ENCODE measurements around the gene BET1L. TPM values are rescaled to one million over a fixed set of nuclear protein-coding genes. Genes with fewer than 3 reads are reported as not detected.

BET1L gene
- total RNA-seq, 1 donor from 2014 or later = 73.2 TPM

- H3K27ac ChIP-seq (ENCODE audit: low read depth, low read length) = no peak overlapping the region
- no peak for DNase-seq (ENCODE audit: low read depth)
- H3K27ac Mint-ChIP-seq (ENCODE audit: unreplicated experiment) = no peak overlapping the region
- no peak overlapping the region for H3K4me3 Mint-ChIP-seq (ENCODE audit: unreplicated experiment)
- H3K4me3 ChIP-seq (ENCODE audit: insufficient read depth, low read depth, low read length) = no peak overlapping the region
- H3K4me1 ChIP-seq (ENCODE audit: insufficient read depth, low read length) = no peaks in the 10 kb centered on the region
- no peak for FAIRE-seq
- H3K36me3 Mint-ChIP-seq (ENCODE audit: low read depth, unreplicated experiment) = peaks cover 5% of the 10 kb centered on the region
- H3K27me3 ChIP-seq (ENCODE audit: insufficient read depth, low read length) = no peaks in the 10 kb centered on the region
- H2AFZ ChIP-seq (ENCODE audit: low read depth, low read length) = no peak overlapping the region
- H3K36me3 ChIP-seq (ENCODE audit: insufficient read depth, low read length) = no peaks in the 10 kb centered on the region
- no peaks in the 10 kb centered on the region for H3K27me3 Mint-ChIP-seq (ENCODE audit: low read depth, unreplicated experiment)
- H3K9me3 ChIP-seq (ENCODE audit: insufficient read depth, low read depth, low read length) = no peaks in the 10 kb centered on the region
- no peaks in the 10 kb centered on the region for H3K9me3 Mint-ChIP-seq (ENCODE audit: unreplicated experiment)
- H4K20me1 ChIP-seq (ENCODE audit: insufficient read depth, low read length) = no peaks in the 10 kb centered on the region
- TF ChIP-seq, protein P1, sequence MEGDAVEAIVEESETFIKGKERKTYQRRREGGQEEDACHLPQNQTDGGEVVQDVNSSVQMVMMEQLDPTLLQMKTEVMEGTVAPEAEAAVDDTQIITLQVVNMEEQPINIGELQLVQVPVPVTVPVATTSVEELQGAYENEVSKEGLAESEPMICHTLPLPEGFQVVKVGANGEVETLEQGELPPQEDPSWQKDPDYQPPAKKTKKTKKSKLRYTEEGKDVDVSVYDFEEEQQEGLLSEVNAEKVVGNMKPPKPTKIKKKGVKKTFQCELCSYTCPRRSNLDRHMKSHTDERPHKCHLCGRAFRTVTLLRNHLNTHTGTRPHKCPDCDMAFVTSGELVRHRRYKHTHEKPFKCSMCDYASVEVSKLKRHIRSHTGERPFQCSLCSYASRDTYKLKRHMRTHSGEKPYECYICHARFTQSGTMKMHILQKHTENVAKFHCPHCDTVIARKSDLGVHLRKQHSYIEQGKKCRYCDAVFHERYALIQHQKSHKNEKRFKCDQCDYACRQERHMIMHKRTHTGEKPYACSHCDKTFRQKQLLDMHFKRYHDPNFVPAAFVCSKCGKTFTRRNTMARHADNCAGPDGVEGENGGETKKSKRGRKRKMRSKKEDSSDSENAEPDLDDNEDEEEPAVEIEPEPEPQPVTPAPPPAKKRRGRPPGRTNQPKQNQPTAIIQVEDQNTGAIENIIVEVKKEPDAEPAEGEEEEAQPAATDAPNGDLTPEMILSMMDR (IDR thresholded peaks at IDR 0.05; ENCODE audit: insufficient read depth, low read depth, low read length) = no peak
- no peak for TF ChIP-seq EZH2 (IDR thresholded peaks at IDR 0.05; ENCODE audit: insufficient read depth, low read length)
- peaks cover 10% of the 10 kb centered on the region for H3K79me2 ChIP-seq (ENCODE audit: insufficient read depth, low read length)
- peaks cover 4% of the 10 kb centered on the region for H3K4me1 Mint-ChIP-seq (ENCODE audit: low read depth, unreplicated experiment)
- no peak overlapping the region for H3K9ac ChIP-seq (ENCODE audit: low read length)
- H3K4me2 ChIP-seq (ENCODE audit: low read length) = no peak overlapping the region
Observed at GRCh38 chr11:230431-230830, 23.2 kb upstream of the BET1L start.

- H3K9me3 Mint-ChIP-seq (ENCODE audit: unreplicated experiment) = no peaks in the 10 kb centered on the region
Observed at GRCh38 chr11:227824-228379, 20.7 kb upstream of the BET1L start.

More at GRCh38 chr11:227824-228379, 20.7 kb upstream of the BET1L start:
- TF ChIP-seq EZH2 (IDR thresholded peaks at IDR 0.05; ENCODE audit: insufficient read depth, low read length) = no peak
- TF ChIP-seq, protein P1 (IDR thresholded peaks at IDR 0.05; ENCODE audit: insufficient read depth, low read depth, low read length) = no peak
- Histone ChIP-seq H3K27ac (ENCODE audit: low read depth, low read length) (no peak overlapping the region), H3K36me3 (ENCODE audit: insufficient read depth, low read length) (no peaks in the 10 kb centered on the region), H3K79me2 (ENCODE audit: insufficient read depth, low read length) (peaks cover 3% of the 10 kb centered on the region), H3K4me2 (ENCODE audit: low read length) (no peak overlapping the region), H3K9me3 (ENCODE audit: insufficient read depth, low read depth, low read length) (no peaks in the 10 kb centered on the region), H3K4me3 (ENCODE audit: insufficient read depth, low read depth, low read length) (no peak overlapping the region), H4K20me1 (ENCODE audit: insufficient read depth, low read length) (no peaks in the 10 kb centered on the region), H2AFZ (ENCODE audit: low read depth, low read length) (no peak overlapping the region), H3K4me1 (ENCODE audit: insufficient read depth, low read length) (no peaks in the 10 kb centered on the region), H3K9ac (ENCODE audit: low read length) (no peak overlapping the region), H3K27me3 (ENCODE audit: insufficient read depth, low read length) (no peaks in the 10 kb centered on the region)
- no peak for DNase-seq (ENCODE audit: low read depth)
- Mint-ChIP-seq H3K36me3 (ENCODE audit: low read depth, unreplicated experiment) (peaks cover 7% of the 10 kb centered on the region), H3K4me3 (ENCODE audit: unreplicated experiment) (no peak overlapping the region), H3K27me3 (ENCODE audit: low read depth, unreplicated experiment) (no peaks in the 10 kb centered on the region), H3K27ac (ENCODE audit: unreplicated experiment) (no peak overlapping the region), H3K4me1 (ENCODE audit: low read depth, unreplicated experiment) (peaks cover 4% of the 10 kb centered on the region)
- no peak for FAIRE-seq

All from astrocyte (in vitro differentiated cells and primary cell).